Neural cell (in vitro differentiated cells): ENCODE data around the gene CYP1A2. TPM values are rescaled to one million over a fixed set of nuclear protein-coding genes. Genes with fewer than 3 reads are reported as not detected.

Experiments used
- H2AFZ ChIP-seq: fragments of 200-600, 300-800 bp; sonication (generic), shearing (Covaris generic); 2 replicates; pipeline ENCODE4 v1.6.0; 2014; ENCODE audit warnings: low read depth, mild to moderate bottlenecking, antibody characterized with exemption, low read length, moderate library complexity
- H3F3A ChIP-seq: fragments of 200-600 bp; shearing (Covaris generic); 2 replicates; pipeline ENCODE4 v1.6.1; 2016; ENCODE audit warnings: mild to moderate bottlenecking, moderate library complexity, mixed read lengths, antibody characterized with exemption, low read length; ENCODE audit not compliant: insufficient read depth, poor library complexity, severe bottlenecking
- H3K27ac ChIP-seq: fragments of 200-600, 300-800 bp; sonication (generic), shearing (Covaris generic); 2 replicates; pipeline ENCODE4 v1.5.1; 2014; ENCODE audit warnings: mild to moderate bottlenecking, low read length, moderate library complexity
- H3K27me3 ChIP-seq: fragments of 300-800, 200-600 bp; sonication (generic), shearing (Covaris generic); 2 replicates; pipeline ENCODE4 v1.6.0; 2014; ENCODE audit warnings: mild to moderate bottlenecking, low read depth, low read length, moderate library complexity; ENCODE audit not compliant: insufficient read depth
- H3K36me3 ChIP-seq: fragments of 300-800, 200-600 bp; sonication (generic), shearing (Covaris generic); 2 replicates; pipeline ENCODE4 v1.5.1; 2014; ENCODE audit warnings: mild to moderate bottlenecking, antibody characterized with exemption, low read length, moderate library complexity; ENCODE audit not compliant: insufficient read depth
- H3K4me2 ChIP-seq: fragments of 300-800, 200-600 bp; sonication (generic), shearing (Covaris generic); 2 replicates; pipeline ENCODE4 v1.6.0; 2014; ENCODE audit warnings: mild to moderate bottlenecking, low read length
- H3K4me3 ChIP-seq: fragments of 300-800, 200-600 bp; sonication (generic), shearing (Covaris generic); 2 replicates; pipeline ENCODE4 v1.5.1; 2014; ENCODE audit warnings: mild to moderate bottlenecking, low read length, moderate library complexity
- H3K79me2 ChIP-seq: fragments of 200-600 bp; shearing (Covaris generic); replicated peaks from 2 replicates; pipeline ENCODE4 v1.6.0; 2014; ENCODE audit warnings: mild to moderate bottlenecking, low read length, moderate library complexity; ENCODE audit not compliant: insufficient read depth
- H3K9ac ChIP-seq: fragments of 300-800, 200-600 bp; sonication (generic), shearing (Covaris generic); 2 replicates; pipeline ENCODE4 v1.6.1; 2016; ENCODE audit warnings: mild to moderate bottlenecking, low read length, mixed read lengths
- H3K9me2 ChIP-seq: fragments of 200-600 bp; shearing (Covaris generic); 2 replicates; pipeline ENCODE4 v1.6.1; 2016; ENCODE audit warnings: mild to moderate bottlenecking, low read length, mixed read lengths; ENCODE audit not compliant: insufficient read depth
- H3K9me3 ChIP-seq: fragments of 200-600, 300-800 bp; sonication (generic), shearing (Covaris generic); 2 replicates; pipeline ENCODE4 v1.6.1; 2016; ENCODE audit warnings: mild to moderate bottlenecking, mixed run types, low read length, moderate library complexity, mixed read lengths
- H4K20me1 ChIP-seq: fragments of 200-600 bp; shearing (Covaris generic); 2 replicates; pipeline ENCODE4 v1.6.1; 2016; ENCODE audit warnings: mild to moderate bottlenecking, mixed run types; ENCODE audit not compliant: insufficient read depth
- EP300 ChIP-seq: fragments of 450-650 bp; conservative IDR thresholded peaks from 2 replicates; pipeline ENCODE4 v1.6.1; 2014; ENCODE audit warnings: antibody characterized with exemption, mild to moderate bottlenecking, moderate library complexity; ENCODE audit not compliant: poor library complexity, severe bottlenecking
- EZH2 ChIP-seq: fragments of 200-600, 300-800 bp; shearing (Covaris generic), sonication (generic); IDR thresholded peaks from 2 replicates; pipeline ENCODE4 v1.6.1; 2014; ENCODE audit warnings: antibody characterized with exemption, low read length, borderline replicate concordance, mild to moderate bottlenecking; ENCODE audit not compliant: insufficient read depth, poor library complexity, severe bottlenecking
- MXI1 ChIP-seq: fragments of 450-650 bp; conservative IDR thresholded peaks from 2 replicates; pipeline ENCODE4 v1.6.1; 2014; ENCODE audit warnings: antibody characterized with exemption, mild to moderate bottlenecking; ENCODE audit not compliant: poor library complexity, severe bottlenecking
- POLR2AphosphoS5 ChIP-seq: IDR thresholded peaks from 2 replicates; pipeline ENCODE4 v1.6.1; 2012
- RAD21 ChIP-seq: fragments of 450-650 bp; conservative IDR thresholded peaks from 2 replicates; pipeline ENCODE4 v1.6.1; 2014; ENCODE audit warnings: antibody characterized with exemption, mild to moderate bottlenecking, moderate library complexity
- SMC3 ChIP-seq: fragments of 450-650 bp; conservative IDR thresholded peaks from 2 replicates; pipeline ENCODE4 v1.6.1; 2014; ENCODE audit warnings: antibody characterized with exemption, mild to moderate bottlenecking, moderate library complexity; ENCODE audit not compliant: poor library complexity
- TAF1 ChIP-seq: IDR thresholded peaks from 2 replicates; pipeline ENCODE4 v1.6.1; 2012; ENCODE audit warnings: low read depth
- polyA plus RNA-seq: library from polyadenylated mRNA; depleted of rRNA; stranded (reverse); fragments of >200 nt; gene quantifications from 2 replicates; pipeline ENCODE4 v1.2.3, GENCODE V29; 2014
- TF ChIP-seq, protein P1 (sequence below): IDR thresholded peaks from 2 replicates; pipeline ENCODE4 v1.6.1; 2012; ENCODE audit warnings: borderline replicate concordance
- TF ChIP-seq, protein P2 (sequence below): fragments of 450-650 bp; IDR thresholded peaks from 2 replicates; pipeline ENCODE4 v1.5.1; 2014; ENCODE audit warnings: antibody characterized with exemption, mild to moderate bottlenecking, moderate library complexity; ENCODE audit not compliant: poor library complexity, severe bottlenecking

Gene CYP1A2
- polyA plus RNA-seq, 1 donor from 2014 or later = not detected

DNA sequence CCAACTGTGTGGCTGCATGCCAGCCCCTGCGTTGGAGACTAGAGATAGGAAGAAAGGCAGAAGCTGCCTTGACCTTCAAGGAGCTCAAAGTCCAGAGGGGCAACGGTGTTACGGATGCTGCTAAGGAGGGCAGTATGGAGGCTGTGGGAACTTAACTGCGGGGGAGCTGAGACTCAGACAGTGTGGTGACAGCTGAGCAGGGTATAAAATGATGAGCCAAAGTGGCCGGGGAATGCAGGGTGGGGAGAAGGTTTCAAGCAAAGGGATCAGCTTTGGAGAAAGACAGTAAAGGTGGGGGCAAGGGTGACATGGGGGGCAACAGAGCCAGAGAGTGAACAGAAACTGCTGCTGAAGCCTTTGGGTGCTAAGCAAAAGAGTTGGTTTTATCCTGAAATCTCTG lies 6.2 kb upstream of the CYP1A2 start:
- H3K27me3 ChIP-seq = no peaks in the 10 kb centered on the region
- no peaks in the 10 kb centered on the region for H3K9me2 ChIP-seq
- H3K36me3 ChIP-seq = no peaks in the 10 kb centered on the region
- H4K20me1 ChIP-seq = no peaks in the 10 kb centered on the region
- no peak overlapping the region for H3K9ac ChIP-seq
- H3K4me3 ChIP-seq = no peak overlapping the region
- H3F3A ChIP-seq = no peaks in the 10 kb centered on the region
- H3K79me2 ChIP-seq = no peaks in the 10 kb centered on the region
- H3K9me3 ChIP-seq = no peaks in the 10 kb centered on the region
- no peak overlapping the region for H3K4me2 ChIP-seq
- TF ChIP-seq, protein P1, sequence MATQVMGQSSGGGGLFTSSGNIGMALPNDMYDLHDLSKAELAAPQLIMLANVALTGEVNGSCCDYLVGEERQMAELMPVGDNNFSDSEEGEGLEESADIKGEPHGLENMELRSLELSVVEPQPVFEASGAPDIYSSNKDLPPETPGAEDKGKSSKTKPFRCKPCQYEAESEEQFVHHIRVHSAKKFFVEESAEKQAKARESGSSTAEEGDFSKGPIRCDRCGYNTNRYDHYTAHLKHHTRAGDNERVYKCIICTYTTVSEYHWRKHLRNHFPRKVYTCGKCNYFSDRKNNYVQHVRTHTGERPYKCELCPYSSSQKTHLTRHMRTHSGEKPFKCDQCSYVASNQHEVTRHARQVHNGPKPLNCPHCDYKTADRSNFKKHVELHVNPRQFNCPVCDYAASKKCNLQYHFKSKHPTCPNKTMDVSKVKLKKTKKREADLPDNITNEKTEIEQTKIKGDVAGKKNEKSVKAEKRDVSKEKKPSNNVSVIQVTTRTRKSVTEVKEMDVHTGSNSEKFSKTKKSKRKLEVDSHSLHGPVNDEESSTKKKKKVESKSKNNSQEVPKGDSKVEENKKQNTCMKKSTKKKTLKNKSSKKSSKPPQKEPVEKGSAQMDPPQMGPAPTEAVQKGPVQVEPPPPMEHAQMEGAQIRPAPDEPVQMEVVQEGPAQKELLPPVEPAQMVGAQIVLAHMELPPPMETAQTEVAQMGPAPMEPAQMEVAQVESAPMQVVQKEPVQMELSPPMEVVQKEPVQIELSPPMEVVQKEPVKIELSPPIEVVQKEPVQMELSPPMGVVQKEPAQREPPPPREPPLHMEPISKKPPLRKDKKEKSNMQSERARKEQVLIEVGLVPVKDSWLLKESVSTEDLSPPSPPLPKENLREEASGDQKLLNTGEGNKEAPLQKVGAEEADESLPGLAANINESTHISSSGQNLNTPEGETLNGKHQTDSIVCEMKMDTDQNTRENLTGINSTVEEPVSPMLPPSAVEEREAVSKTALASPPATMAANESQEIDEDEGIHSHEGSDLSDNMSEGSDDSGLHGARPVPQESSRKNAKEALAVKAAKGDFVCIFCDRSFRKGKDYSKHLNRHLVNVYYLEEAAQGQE = no peak
- TF ChIP-seq TAF1 (no peak), EZH2 (no peak), POLR2AphosphoS5 (no peak), MXI1 (no peak), EP300 (no peak), RAD21 (no peak), SMC3 (no peak)
- TF ChIP-seq, protein P2, sequence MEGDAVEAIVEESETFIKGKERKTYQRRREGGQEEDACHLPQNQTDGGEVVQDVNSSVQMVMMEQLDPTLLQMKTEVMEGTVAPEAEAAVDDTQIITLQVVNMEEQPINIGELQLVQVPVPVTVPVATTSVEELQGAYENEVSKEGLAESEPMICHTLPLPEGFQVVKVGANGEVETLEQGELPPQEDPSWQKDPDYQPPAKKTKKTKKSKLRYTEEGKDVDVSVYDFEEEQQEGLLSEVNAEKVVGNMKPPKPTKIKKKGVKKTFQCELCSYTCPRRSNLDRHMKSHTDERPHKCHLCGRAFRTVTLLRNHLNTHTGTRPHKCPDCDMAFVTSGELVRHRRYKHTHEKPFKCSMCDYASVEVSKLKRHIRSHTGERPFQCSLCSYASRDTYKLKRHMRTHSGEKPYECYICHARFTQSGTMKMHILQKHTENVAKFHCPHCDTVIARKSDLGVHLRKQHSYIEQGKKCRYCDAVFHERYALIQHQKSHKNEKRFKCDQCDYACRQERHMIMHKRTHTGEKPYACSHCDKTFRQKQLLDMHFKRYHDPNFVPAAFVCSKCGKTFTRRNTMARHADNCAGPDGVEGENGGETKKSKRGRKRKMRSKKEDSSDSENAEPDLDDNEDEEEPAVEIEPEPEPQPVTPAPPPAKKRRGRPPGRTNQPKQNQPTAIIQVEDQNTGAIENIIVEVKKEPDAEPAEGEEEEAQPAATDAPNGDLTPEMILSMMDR = no peak
- H2AFZ ChIP-seq = no peak overlapping the region
- no peak overlapping the region for H3K27ac ChIP-seq

DNA sequence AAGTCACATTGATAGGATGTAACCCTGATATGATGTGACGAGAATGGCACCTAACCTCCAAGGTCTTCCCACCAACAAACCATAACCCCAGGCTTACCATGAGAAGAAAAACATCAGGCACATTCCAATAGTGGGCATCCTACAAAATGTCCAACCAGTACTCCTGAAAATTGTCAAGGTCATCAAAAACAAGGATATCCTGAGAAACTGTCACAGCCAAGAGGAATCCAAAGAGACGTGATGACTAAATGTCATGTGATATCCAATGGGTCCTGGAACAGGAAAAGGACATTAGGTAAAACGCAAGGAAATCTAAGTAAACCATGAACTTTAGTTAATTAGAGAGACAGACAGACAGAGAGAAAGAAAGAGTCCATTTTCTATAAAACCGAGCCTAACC lies 2.3 kb upstream of the CYP1A2 start:
- no peaks in the 10 kb centered on the region for H3F3A ChIP-seq
- no peaks in the 10 kb centered on the region for H3K79me2 ChIP-seq
- H3K4me2 ChIP-seq = no peak overlapping the region
- H3K9ac ChIP-seq = no peak overlapping the region
- H2AFZ ChIP-seq = no peak overlapping the region
- H3K27ac ChIP-seq = no peak overlapping the region
- no peaks in the 10 kb centered on the region for H3K36me3 ChIP-seq
- H3K9me2 ChIP-seq = no peaks in the 10 kb centered on the region
- no peaks in the 10 kb centered on the region for H4K20me1 ChIP-seq
- no peak overlapping the region for H3K4me3 ChIP-seq
- peaks cover 4% of the 10 kb centered on the region for H3K27me3 ChIP-seq
- no peak for TF ChIP-seq EP300
- TF ChIP-seq MXI1 = no peak
- no peak for TF ChIP-seq SMC3
- no peak for TF ChIP-seq POLR2AphosphoS5
- TF ChIP-seq TAF1 = no peak
- TF ChIP-seq, protein P1 = no peak
- no peak for TF ChIP-seq EZH2
- TF ChIP-seq, protein P2 = no peak
- no peak for TF ChIP-seq RAD21
- H3K9me3 ChIP-seq = no peaks in the 10 kb centered on the region
